Measurements from ENCODE around the gene MRPL41. TPM values are rescaled to one million over a fixed set of nuclear protein-coding genes. Genes with fewer than 3 reads are reported as not detected.

The MRPL41 gene
- total and polyA plus RNA-seq, 2 donors from 2014 or later: 47.3 to 150 TPM

DNA sequence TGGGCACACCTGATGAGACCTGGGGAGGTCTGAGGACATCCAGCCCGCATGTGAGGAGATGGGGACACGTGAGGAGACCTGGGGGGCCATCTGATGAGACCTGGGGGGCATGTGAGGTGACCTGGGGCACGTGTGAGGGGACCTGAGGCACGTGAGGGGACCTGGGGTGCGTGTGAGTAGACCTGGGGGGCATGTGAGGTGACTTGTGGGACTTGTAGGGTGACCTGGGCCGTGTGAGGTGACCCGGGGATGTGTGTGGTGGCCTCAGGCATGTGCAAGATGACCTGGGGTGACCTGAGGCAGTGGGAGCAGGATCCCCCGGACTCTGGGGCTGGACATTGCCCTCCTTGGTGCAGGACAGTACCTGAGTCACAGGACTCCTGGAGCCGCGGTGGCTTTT is 32.1 kb upstream of the MRPL41 start:
- H3K27me3 ChIP-seq (ENCODE audit: control insufficient read depth, insufficient read depth, low read length): no peaks in the 10 kb centered on the region
- no peak for TF ChIP-seq CTCF (IDR thresholded peaks at IDR 0.05; ENCODE audit: borderline replicate concordance, extremely low read depth, insufficient read depth)
- intact Hi-C loops (cut with DNase I): no loop called here
- no peak overlapping the region for H3K27ac ChIP-seq (ENCODE audit: low read depth in 2 of 2, low read length in 2 of 2)
- no peak overlapping the region for H3K9ac ChIP-seq (ENCODE audit: low read length in 3 of 3)
- no peaks in the 10 kb centered on the region for H3K4me1 ChIP-seq (ENCODE audit: control insufficient read depth in 2 of 3, insufficient read depth in 2 of 3, low read depth in 1 of 3, low read length in 3 of 3)
- DNase-seq: no peak
- H3K36me3 ChIP-seq (ENCODE audit: control insufficient read depth in 2 of 3, insufficient read depth in 3 of 3, low read length in 3 of 3): no peaks in the 10 kb centered on the region
- H3K9me3 ChIP-seq (ENCODE audit: control insufficient read depth in 2 of 3, insufficient read depth in 1 of 3, low read length in 3 of 3): no peaks in the 10 kb centered on the region
- FAIRE-seq: no peak
- no peak overlapping the region for H3K4me3 ChIP-seq (ENCODE audit: low read length in 3 of 3)

GRCh38 chr9:137520614-137521404 is 30.9 kb upstream of the MRPL41 start:
- FAIRE-seq (no peak), DNase-seq (peak in 1 of 5 donors; percentile 68)
- no peaks in the 10 kb centered on the region for H3K27me3 ChIP-seq (ENCODE audit: control insufficient read depth, insufficient read depth, low read length)
- no peak overlapping the region for H3K27ac ChIP-seq (ENCODE audit: low read depth in 2 of 2, low read length in 2 of 2)
- H3K9ac ChIP-seq (ENCODE audit: low read length in 3 of 3): no peak overlapping the region
- no peak overlapping the region for H3K4me3 ChIP-seq (ENCODE audit: low read length in 3 of 3)
- no peak for TF ChIP-seq CTCF (IDR thresholded peaks at IDR 0.05; ENCODE audit: borderline replicate concordance, extremely low read depth, insufficient read depth)
- H3K9me3 ChIP-seq (ENCODE audit: control insufficient read depth in 2 of 3, insufficient read depth in 1 of 3, low read length in 3 of 3): no peaks in the 10 kb centered on the region
- H3K4me1 ChIP-seq (ENCODE audit: control insufficient read depth in 2 of 3, insufficient read depth in 2 of 3, low read depth in 1 of 3, low read length in 3 of 3): peaks cover 0 to 4% (median 0%) of the 10 kb centered on the region in 3 donors
- no peaks in the 10 kb centered on the region for H3K36me3 ChIP-seq (ENCODE audit: control insufficient read depth in 2 of 3, insufficient read depth in 3 of 3, low read length in 3 of 3)
- intact Hi-C loops (cut with DNase I): loop anchor here (10.0 kb wide), 1 partner anchor 226 kb away; no protein-coding TSS in a partner anchor

GRCh38 chr9:137521405-137521985 is 30.2 kb upstream of the MRPL41 start:
- intact Hi-C loops (cut with DNase I): loop anchor here (10.0 kb wide), 1 partner anchor 227 kb away; no protein-coding TSS in a partner anchor
- no peak for TF ChIP-seq CTCF (IDR thresholded peaks at IDR 0.05; ENCODE audit: borderline replicate concordance, extremely low read depth, insufficient read depth)
- no peak for DNase-seq
- H3K4me3 ChIP-seq (ENCODE audit: low read length in 3 of 3): no peak overlapping the region
- H3K27me3 ChIP-seq (ENCODE audit: control insufficient read depth, insufficient read depth, low read length): no peaks in the 10 kb centered on the region
- peaks cover 0 to 4% (median 0%) of the 10 kb centered on the region in 3 donors for H3K4me1 ChIP-seq (ENCODE audit: control insufficient read depth in 2 of 3, insufficient read depth in 2 of 3, low read depth in 1 of 3, low read length in 3 of 3)
- no peaks in the 10 kb centered on the region for H3K9me3 ChIP-seq (ENCODE audit: control insufficient read depth in 2 of 3, insufficient read depth in 1 of 3, low read length in 3 of 3)
- no peak overlapping the region for H3K9ac ChIP-seq (ENCODE audit: low read length in 3 of 3)
- H3K36me3 ChIP-seq (ENCODE audit: control insufficient read depth in 2 of 3, insufficient read depth in 3 of 3, low read length in 3 of 3): no peaks in the 10 kb centered on the region
- H3K27ac ChIP-seq (ENCODE audit: low read depth in 2 of 2, low read length in 2 of 2): no peak overlapping the region
- FAIRE-seq: no peak

Measured in kidney (tissue), 14 donors.